ENCODE results near the gene TRAF3.
"Not testable (repeated sequence)": the region's sequence is repeated elsewhere in the genome, so short reads cannot be mapped to it uniquely, and the experiment has no call there.

TRAF3 gene

GRCh38 chr14:102870994-102871831 lies 94.0 kb downstream of the TRAF3 start:
- H3K27me3 ChIP-seq (ENCODE audit: control insufficient read depth, insufficient read depth, low read length), result no peaks in the 10 kb centered on the region
- H3K4me1 ChIP-seq (ENCODE audit: control insufficient read depth, insufficient read depth, low read length), result peaks cover 13% of the 10 kb centered on the region
- peaks cover 9% of the 10 kb centered on the region for H3K36me3 ChIP-seq (ENCODE audit: control insufficient read depth, insufficient read depth, low read length)
- no peak overlapping the region for H3K4me3 ChIP-seq (ENCODE audit: low read length)
- H3K9me3 ChIP-seq (ENCODE audit: control insufficient read depth, low read length), result no peaks in the 10 kb centered on the region
- H3K9ac ChIP-seq (ENCODE audit: low read length), result no peak overlapping the region

- Histone ChIP-seq H3K36me3 (ENCODE audit: control insufficient read depth, insufficient read depth, low read length) (peaks cover 9% of the 10 kb centered on the region), H3K9me3 (ENCODE audit: control insufficient read depth, low read length) (no peaks in the 10 kb centered on the region), H3K4me3 (ENCODE audit: low read length) (no peak overlapping the region), H3K9ac (ENCODE audit: low read length) (no peak overlapping the region), H3K4me1 (ENCODE audit: control insufficient read depth, insufficient read depth, low read length) (peaks cover 13% of the 10 kb centered on the region), H3K27me3 (ENCODE audit: control insufficient read depth, insufficient read depth, low read length) (no peaks in the 10 kb centered on the region)
These were observed 94.8 kb downstream of the TRAF3 start for GRCh38 chr14:102872020-102872419.

- Histone ChIP-seq H3K9ac (ENCODE audit: low read length) (no peak overlapping the region), H3K4me3 (ENCODE audit: low read length) (no peak overlapping the region), H3K27me3 (ENCODE audit: control insufficient read depth, insufficient read depth, low read length) (no peaks in the 10 kb centered on the region), H3K4me1 (ENCODE audit: control insufficient read depth, insufficient read depth, low read length) (peaks cover 9% of the 10 kb centered on the region), H3K36me3 (ENCODE audit: control insufficient read depth, insufficient read depth, low read length) (peaks cover 9% of the 10 kb centered on the region), H3K9me3 (ENCODE audit: control insufficient read depth, low read length) (no peaks in the 10 kb centered on the region)
These were observed 95.9 kb downstream of the TRAF3 start for GRCh38 chr14:102873131-102873530.

DNA sequence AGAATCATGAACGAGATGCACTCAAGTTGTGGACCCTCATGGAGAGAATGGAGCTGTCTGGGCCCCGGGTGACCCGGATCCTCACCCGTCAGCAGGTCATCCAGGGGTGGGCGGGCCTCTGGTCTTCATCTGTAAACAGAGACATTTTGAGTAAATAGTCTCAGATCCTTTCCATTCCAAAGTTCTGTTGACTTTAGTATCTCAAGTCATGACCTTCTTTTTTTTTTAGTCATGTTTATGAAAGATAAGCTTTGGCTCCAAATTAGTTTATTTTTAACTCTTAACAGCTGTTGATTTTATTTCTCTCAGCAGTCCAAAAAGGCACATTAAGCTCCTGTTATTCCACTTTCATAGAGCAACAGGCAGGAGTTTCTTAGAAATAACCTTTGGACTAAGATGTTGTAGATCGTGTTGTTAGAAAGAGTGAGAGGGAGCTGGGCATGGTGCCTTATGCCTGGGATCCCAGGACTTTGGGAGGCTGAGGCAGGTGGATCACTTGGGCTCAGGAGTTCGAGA lies 96.4 kb downstream of the TRAF3 start:
- Histone ChIP-seq H3K9ac (ENCODE audit: low read length) (no peak overlapping the region), H3K36me3 (ENCODE audit: control insufficient read depth, insufficient read depth, low read length) (peaks cover 9% of the 10 kb centered on the region), H3K9me3 (ENCODE audit: control insufficient read depth, low read length) (no peaks in the 10 kb centered on the region), H3K4me1 (ENCODE audit: control insufficient read depth, insufficient read depth, low read length) (peaks cover 6% of the 10 kb centered on the region), H3K4me3 (ENCODE audit: low read length) (no peak overlapping the region), H3K27me3 (ENCODE audit: control insufficient read depth, insufficient read depth, low read length) (no peaks in the 10 kb centered on the region)

DNA sequence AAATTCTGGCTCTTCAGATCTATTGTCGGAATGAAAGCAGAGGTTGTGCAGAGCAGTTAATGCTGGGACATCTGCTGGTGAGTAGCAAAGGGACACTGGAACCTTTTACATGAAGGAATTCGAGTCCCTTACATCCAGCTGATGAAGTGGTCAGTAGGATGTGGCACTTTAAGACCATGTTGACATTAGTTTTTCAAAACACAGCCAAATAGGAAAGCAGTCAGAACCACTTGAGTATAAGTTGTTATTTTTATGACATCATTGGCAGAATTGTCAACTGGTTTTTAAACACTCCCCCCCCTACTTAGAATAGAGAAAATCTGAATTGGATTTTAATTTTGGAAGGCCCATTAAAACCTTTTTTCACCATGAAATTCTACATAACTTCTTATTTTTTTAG lies 98.4 kb downstream of the TRAF3 start:
- Histone ChIP-seq H3K36me3 (ENCODE audit: control insufficient read depth, insufficient read depth, low read length) (peaks cover 9% of the 10 kb centered on the region), H3K9me3 (ENCODE audit: control insufficient read depth, low read length) (no peaks in the 10 kb centered on the region), H3K27me3 (ENCODE audit: control insufficient read depth, insufficient read depth, low read length) (no peaks in the 10 kb centered on the region)

DNA sequence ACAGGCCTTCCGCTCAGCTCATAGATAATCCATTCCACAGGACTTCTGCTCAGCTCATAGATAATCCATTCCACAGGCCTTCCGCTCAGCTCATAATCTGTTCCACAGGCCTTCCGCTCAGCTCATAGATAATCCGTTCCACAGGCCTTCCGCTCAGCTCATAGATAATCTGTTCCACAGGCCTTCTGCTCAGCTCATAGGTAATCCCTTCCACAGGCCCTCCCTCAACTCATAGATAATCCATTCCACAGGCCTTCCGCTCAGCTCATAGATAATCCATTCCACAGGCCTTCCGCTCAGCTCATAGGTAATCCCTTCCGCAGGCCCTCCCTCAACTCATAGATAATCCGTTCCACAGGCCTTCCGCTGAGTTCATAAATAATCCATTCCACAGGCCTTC lies 100.3 kb downstream of the TRAF3 start:
- H3K9me3 ChIP-seq (ENCODE audit: control insufficient read depth, low read length); H3K9ac ChIP-seq (ENCODE audit: low read length); H3K27me3 ChIP-seq (ENCODE audit: control insufficient read depth, insufficient read depth, low read length); H3K4me3 ChIP-seq (ENCODE audit: low read length); H3K36me3 ChIP-seq (ENCODE audit: control insufficient read depth, insufficient read depth, low read length): not testable (repeated sequence)
- H3K4me1 ChIP-seq (ENCODE audit: control insufficient read depth, insufficient read depth, low read length), result peaks cover 14% of the 10 kb centered on the region

More for the DNA sequence above, 98.4 kb downstream of the TRAF3 start:
- Histone ChIP-seq H3K9ac (ENCODE audit: low read length) (no peak overlapping the region), H3K4me3 (ENCODE audit: low read length) (no peak overlapping the region), H3K4me1 (ENCODE audit: control insufficient read depth, insufficient read depth, low read length) (peaks cover 14% of the 10 kb centered on the region)

DNA sequence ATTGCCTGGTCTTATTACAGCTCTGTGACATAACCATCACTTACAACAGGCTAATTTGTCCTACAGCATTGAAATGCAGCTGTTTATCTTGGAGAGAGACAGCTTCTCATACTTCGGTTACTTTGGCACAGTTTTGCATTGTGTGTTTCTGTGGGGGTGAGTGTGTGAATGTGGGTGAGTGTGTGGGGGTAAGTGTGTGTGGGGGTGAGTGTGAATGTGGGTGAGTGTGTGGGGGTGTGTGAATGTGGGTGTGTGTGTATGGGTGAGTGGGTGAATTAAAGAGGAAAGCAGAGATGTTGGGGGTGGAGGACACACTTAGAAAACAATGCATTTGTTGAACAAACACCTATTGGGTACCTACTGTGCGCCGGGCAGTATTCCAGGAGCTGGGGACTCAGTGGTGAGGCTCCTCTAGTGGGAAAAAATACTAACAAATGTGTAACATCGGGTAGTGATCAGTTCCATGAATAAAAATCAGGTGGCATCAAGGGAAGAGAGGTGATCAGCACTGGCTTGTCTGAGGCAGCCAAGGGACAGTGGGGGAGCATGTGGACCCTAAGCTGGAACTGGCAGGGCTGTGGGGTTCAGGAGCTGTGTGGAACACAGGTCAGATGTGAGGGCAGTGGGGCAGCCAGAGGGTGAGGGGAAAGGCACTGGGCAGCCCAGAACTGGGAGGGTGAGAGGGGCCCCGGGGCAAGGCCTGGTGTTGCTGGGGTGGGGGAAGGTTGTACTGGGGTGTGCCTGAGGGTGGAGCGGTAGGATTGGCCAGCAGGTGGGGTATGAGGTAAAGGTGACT lies 101.1 kb downstream of the TRAF3 start:
- Histone ChIP-seq H3K4me1 (ENCODE audit: control insufficient read depth, insufficient read depth, low read length) (peaks cover 14% of the 10 kb centered on the region), H3K9me3 (ENCODE audit: control insufficient read depth, low read length) (no peaks in the 10 kb centered on the region), H3K36me3 (ENCODE audit: control insufficient read depth, insufficient read depth, low read length) (peaks cover 6% of the 10 kb centered on the region), H3K4me3 (ENCODE audit: low read length) (no peak overlapping the region), H3K27me3 (ENCODE audit: control insufficient read depth, insufficient read depth, low read length) (no peaks in the 10 kb centered on the region), H3K9ac (ENCODE audit: low read length) (no peak overlapping the region)

GRCh38 chr14:102878970-102879460 lies 101.8 kb downstream of the TRAF3 start:
- Histone ChIP-seq H3K4me3 (ENCODE audit: low read length) (no peak overlapping the region), H3K27me3 (ENCODE audit: control insufficient read depth, insufficient read depth, low read length) (no peaks in the 10 kb centered on the region), H3K9me3 (ENCODE audit: control insufficient read depth, low read length) (no peaks in the 10 kb centered on the region), H3K9ac (ENCODE audit: low read length) (no peak overlapping the region), H3K36me3 (ENCODE audit: control insufficient read depth, insufficient read depth, low read length) (peaks cover 6% of the 10 kb centered on the region), H3K4me1 (ENCODE audit: control insufficient read depth, insufficient read depth, low read length) (peaks cover 9% of the 10 kb centered on the region)

GRCh38 chr14:102882226-102882906 lies 105.1 kb downstream of the TRAF3 start:
- H3K27me3 ChIP-seq (ENCODE audit: control insufficient read depth, insufficient read depth, low read length), result no peaks in the 10 kb centered on the region
- no peaks in the 10 kb centered on the region for H3K36me3 ChIP-seq (ENCODE audit: control insufficient read depth, insufficient read depth, low read length)
- no peak overlapping the region for H3K4me3 ChIP-seq (ENCODE audit: low read length)
- H3K4me1 ChIP-seq (ENCODE audit: control insufficient read depth, insufficient read depth, low read length), result peaks cover 9% of the 10 kb centered on the region
- H3K9ac ChIP-seq (ENCODE audit: low read length), result no peak overlapping the region
- H3K9me3 ChIP-seq (ENCODE audit: control insufficient read depth, low read length), result no peaks in the 10 kb centered on the region

DNA sequence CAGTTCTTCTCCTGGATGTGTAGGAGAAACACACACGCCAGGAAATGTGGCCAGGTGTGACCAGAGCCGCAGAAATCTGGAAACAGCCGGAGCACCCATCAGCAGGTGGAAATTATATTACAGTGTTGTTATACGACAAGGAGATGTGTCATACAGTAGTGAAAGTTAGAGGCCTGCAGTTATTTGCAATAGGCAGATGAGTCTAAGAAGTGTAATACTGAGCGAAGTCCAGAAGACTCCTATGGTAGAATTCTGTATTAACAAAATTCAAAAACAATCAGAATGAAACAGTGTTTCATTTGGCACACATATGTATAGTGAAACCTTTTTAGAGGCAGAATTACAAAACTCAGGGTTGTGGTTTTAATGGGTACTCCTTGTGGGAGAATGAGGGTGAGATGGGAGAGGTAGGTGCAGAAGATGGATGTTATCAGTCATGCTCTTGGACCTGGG lies 105.9 kb downstream of the TRAF3 start:
- Histone ChIP-seq H3K9ac (ENCODE audit: low read length) (no peak overlapping the region), H3K4me3 (ENCODE audit: low read length) (no peak overlapping the region), H3K27me3 (ENCODE audit: control insufficient read depth, insufficient read depth, low read length) (no peaks in the 10 kb centered on the region), H3K4me1 (ENCODE audit: control insufficient read depth, insufficient read depth, low read length) (peaks cover 9% of the 10 kb centered on the region), H3K36me3 (ENCODE audit: control insufficient read depth, insufficient read depth, low read length) (no peaks in the 10 kb centered on the region), H3K9me3 (ENCODE audit: control insufficient read depth, low read length) (no peaks in the 10 kb centered on the region)

DNA sequence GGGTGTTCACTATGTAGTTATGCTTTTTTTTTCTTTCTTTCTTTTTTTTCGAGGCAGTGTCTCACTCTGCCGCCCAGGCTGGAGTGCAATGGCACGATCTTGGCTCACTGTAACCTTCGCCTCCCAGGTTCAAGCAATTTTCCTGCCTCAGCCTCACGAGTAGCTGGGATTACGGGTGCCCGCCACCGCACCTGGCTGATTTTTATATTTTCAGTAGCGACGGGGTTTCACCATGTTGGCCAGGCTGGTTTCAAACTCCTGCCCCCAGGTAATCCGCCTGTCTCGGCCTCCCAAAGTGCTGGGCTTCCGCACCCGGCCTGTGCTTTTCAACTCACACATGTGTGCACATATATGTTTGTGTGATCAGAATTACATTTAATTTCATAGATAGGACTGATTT lies 106.3 kb downstream of the TRAF3 start:
- Histone ChIP-seq H3K4me1 (ENCODE audit: control insufficient read depth, insufficient read depth, low read length) (peaks cover 8% of the 10 kb centered on the region), H3K27me3 (ENCODE audit: control insufficient read depth, insufficient read depth, low read length) (no peaks in the 10 kb centered on the region), H3K9ac (ENCODE audit: low read length) (no peak overlapping the region), H3K36me3 (ENCODE audit: control insufficient read depth, insufficient read depth, low read length) (no peaks in the 10 kb centered on the region), H3K4me3 (ENCODE audit: low read length) (no peak overlapping the region), H3K9me3 (ENCODE audit: control insufficient read depth, low read length) (no peaks in the 10 kb centered on the region)
